ENCODE data around the gene SYAP1. TPM values are rescaled to one million over a fixed set of nuclear protein-coding genes. Genes with fewer than 3 reads are reported as not detected.

The SYAP1 gene
- 28.0 and 44.4 TPM in 2 replicates for total RNA-seq

DNA sequence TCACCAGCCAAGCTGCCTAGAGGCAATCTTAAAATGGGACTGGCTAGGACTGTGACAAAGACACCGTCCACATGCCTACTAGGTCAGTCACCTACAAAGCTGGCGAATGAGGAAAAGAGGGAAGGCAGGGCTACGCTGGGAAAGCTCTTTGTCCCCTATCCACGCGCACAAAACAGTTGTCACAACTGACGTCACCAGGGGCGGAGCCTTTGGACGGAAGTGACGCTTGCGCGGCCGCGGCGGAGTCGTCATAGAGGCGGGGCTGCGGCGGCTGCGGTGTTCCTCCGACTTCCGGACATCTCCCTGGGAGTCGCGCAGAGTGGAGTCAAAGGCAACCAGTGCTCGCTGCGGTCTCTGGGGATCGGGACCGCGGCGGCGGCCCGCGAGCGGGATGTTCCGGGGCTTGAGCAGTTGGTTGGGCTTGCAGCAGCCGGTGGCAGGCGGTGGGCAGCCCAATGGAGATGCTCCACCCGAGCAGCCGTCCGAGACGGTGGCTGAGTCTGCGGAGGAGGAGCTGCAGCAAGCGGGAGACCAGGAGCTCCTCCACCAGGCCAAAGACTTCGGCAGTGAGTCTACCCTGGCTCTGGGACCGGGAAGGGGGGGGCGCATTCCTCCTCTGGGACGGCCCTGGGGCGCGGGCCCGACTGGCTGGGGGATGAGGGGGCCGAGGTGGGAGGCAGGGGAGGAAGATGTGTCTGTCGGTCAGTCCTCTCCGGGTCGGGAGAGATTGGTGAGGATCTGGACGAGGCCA lies at the start of gene SYAP1:
TSS of gene SYAP1 (plus strand) at position 279 of the 751 bp plus-strand sequence. CDS start at position 392, 113 bp downstream.

GRCh38 chrX:16712548-16713155 lies 6.8 kb upstream of the SYAP1 start, which contains the start of gene CTPS2:
CTPS2 (minus strand) TSS chrX:16712669; CDS start chrX:16702902, 9,767 bp downstream.

GRCh38 chrX:16786139-16786790 lies 66.9 kb downstream of the SYAP1 start, which contains the start of gene TXLNG:
TXLNG (plus strand) TSS chrX:16786466; CDS start chrX:16786488, 22 bp downstream.

Other genes starting within 250 kb of the SYAP1 start
- gene S100G, start 69.5 kb upstream of the SYAP1 start, total RNA-seq: not detected in 2 replicates
- gene CTPS2, start 6.9 kb upstream of the SYAP1 start, total RNA-seq: 13.9 and 18.3 TPM in 2 replicates
- 4.5 and 7.6 TPM in 2 replicates for gene TXLNG, start 66.9 kb downstream of the SYAP1 start, total RNA-seq
- gene RBBP7, start 150.8 kb downstream of the SYAP1 start, total RNA-seq: 113 and 121 TPM in 2 replicates
- gene REPS2, start 227.0 kb downstream of the SYAP1 start, total RNA-seq: 1.7 and 1.8 TPM in 2 replicates

Data from endothelial cell of coronary artery (primary cell).